ENCODE data around the gene GGCT. TPM values are rescaled to one million over a fixed set of nuclear protein-coding genes. Genes with fewer than 3 reads are reported as not detected.
"Not testable (repeated sequence)": the region's sequence is repeated elsewhere in the genome, so short reads cannot be mapped to it uniquely, and the experiment has no call there.

Gene GGCT
- total and polyA plus RNA-seq, 3 donors from 2014 or later = 14.7 to 21.8 (median 17.8) TPM

DNA sequence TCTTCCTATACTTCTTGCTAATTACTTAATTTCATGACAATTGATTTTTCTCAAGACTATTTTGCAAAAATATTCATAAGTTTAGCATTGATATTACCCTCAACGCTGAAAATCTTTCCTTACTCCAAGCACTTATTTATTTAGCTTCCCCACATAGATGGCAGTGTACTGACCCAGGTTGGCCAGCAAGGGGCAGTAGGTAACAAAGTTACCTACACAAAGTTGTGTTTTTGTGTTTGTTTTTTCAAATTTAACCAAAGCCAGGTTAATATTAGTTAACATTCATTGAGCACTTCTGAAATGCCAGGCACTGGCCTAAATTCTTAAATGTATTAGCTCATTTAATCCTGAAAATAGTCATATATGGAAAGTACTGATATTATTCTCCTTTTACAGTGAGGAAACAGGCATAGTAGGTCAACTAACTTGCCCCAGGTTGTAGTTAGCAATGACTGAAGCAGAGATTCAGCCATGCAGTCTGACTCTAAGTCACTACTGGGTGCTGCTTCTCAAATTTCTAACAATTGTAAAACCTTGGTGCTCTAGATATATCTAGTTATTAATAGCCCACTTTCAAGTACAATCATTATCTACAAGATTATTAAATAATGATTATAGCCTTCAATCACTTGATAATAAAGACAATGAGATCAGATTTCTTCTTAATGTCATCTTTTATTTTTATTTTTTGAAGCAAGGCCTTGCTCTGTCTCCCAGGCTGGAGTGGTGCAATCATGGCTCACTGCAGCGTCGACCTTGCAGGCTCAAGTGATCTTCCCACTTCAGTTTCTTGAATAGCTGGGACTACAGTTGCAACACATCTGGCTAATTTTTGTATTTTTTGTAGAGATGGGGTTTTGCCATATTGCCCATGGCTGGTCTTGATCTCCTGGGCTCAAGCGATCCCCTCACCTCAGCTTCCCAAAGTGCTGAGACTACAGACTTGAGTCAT is 5.8 kb upstream of the GGCT start:
- Histone ChIP-seq H3K4me3 (no peak overlapping the region), H3K4me1 (peaks cover 3% of the 10 kb centered on the region), H3K36me3 (ENCODE audit: low read depth, missing control alignments) (no peaks in the 10 kb centered on the region), H3K27me3 (no peaks in the 10 kb centered on the region), H3K9me3 (no peaks in the 10 kb centered on the region), H3K27ac (no peak overlapping the region)
- 69 to 78% methylated on average over 4 of the region's 4 CpGs for WGBS, 2 donors
- DNase-seq = no peak
- no peak for TF ChIP-seq POLR2A (IDR thresholded peaks at IDR 0.05)
- TF ChIP-seq, protein P1, sequence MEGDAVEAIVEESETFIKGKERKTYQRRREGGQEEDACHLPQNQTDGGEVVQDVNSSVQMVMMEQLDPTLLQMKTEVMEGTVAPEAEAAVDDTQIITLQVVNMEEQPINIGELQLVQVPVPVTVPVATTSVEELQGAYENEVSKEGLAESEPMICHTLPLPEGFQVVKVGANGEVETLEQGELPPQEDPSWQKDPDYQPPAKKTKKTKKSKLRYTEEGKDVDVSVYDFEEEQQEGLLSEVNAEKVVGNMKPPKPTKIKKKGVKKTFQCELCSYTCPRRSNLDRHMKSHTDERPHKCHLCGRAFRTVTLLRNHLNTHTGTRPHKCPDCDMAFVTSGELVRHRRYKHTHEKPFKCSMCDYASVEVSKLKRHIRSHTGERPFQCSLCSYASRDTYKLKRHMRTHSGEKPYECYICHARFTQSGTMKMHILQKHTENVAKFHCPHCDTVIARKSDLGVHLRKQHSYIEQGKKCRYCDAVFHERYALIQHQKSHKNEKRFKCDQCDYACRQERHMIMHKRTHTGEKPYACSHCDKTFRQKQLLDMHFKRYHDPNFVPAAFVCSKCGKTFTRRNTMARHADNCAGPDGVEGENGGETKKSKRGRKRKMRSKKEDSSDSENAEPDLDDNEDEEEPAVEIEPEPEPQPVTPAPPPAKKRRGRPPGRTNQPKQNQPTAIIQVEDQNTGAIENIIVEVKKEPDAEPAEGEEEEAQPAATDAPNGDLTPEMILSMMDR (IDR thresholded peaks at IDR 0.05) = peak; percentile 54 to 85 (median 84)
- intact Hi-C loops (cut with DNase I; ENCODE audit: low total_unique reads) = no loop called here

DNA sequence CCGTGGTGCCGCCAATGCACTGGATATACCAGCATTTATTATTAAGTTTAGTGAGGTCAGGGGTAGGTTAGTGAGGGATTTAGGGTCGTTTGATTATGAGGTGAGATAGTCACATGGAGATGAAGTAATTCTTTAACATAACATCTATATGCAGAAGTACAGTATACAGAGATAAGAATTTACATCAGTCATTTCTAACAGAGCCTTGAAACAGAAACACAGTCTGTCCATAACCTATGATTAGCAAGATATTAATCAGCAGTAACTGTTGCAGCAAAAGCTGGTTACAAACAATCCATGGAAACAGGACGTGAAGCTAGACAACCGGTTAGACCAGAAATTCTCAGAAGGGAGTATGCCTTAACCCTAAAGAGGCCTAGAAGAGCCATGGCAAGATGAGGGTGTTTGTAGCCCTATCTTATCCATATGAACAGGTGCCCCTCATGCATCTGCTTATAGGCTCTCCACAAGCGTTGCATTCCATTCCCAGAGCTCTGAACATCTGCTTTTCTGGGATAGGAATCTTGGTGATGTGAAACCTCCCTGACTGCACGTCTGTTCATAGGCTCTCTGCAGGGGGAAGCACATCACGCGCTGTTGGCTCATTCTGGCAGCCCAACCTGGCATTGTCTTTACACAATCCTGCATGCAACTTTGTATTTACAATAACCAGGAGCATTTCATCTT is 4.7 kb upstream of the GGCT start:
- H3K36me3 ChIP-seq (ENCODE audit: low read depth, missing control alignments); DNase-seq; H3K4me3 ChIP-seq; intact Hi-C loops (cut with DNase I; ENCODE audit: low total_unique reads); H3K9me3 ChIP-seq; H3K4me1 ChIP-seq; H3K27ac ChIP-seq; H3K27me3 ChIP-seq: not testable (repeated sequence)
- WGBS, 2 donors = 75 to 77% methylated on average over 9 of the region's 9 CpGs

DNA sequence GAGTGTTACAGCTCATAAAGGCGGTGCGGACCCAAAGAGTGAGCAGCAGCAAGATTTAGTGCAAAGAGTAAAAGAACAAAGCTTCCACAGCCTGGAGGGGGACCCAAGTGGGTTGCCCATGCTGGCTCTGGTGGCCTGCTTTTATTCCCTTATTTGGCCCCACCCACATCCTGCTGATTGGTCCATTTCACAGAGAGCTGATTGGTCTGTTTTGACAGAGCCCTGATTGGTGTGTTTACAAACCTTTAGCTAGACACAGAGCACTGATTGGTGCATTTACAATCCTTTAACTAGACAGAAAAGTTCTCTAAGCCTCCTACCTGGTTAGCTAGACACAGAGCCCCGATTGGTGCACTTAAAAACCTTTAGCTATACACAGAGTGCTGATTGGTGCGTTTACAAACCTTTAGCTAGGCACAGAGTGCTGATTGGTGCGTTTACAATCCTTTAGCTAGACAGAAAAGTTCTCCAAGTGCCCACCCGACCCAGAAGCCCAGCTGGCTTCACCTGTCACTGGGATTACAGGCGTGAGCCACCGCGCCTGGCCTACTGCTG is 2.8 kb upstream of the GGCT start:
- intact Hi-C loops (cut with DNase I; ENCODE audit: low total_unique reads); H3K9me3 ChIP-seq: not testable (repeated sequence)

DNA sequence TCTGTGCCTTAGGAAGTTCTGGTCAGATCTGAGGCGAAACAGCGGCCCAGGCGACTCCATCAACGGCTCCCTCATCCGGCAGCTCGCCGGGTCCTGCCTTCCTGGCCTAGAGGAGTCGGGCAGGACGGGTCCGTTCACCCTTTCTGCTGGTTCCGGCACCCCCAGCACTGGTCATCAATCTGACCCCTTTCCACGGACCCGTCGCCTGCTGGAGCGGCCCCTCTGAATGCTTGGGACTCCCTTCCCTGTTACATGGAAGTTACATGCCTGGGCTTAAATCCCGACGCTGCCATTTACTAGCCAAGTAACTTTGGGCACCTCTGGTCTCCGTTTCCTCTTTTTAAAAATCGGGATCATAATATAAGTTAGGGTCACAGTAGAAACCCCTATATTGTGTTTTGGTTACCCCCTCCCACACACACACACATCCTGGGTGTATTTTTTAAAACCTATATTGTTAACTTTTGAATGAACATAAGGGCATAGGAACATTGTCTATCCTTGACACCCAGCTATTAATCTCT is 607 bp upstream of the GGCT start:
- Histone ChIP-seq H3K9me3 (no peaks in the 10 kb centered on the region), H3K4me3 (peak overlapping the region; percentile 74 to 96), H3K36me3 (ENCODE audit: low read depth, missing control alignments) (no peaks in the 10 kb centered on the region), H3K4me1 (peaks cover 7% of the 10 kb centered on the region), H3K27me3 (no peaks in the 10 kb centered on the region), H3K27ac (peak overlapping the region; percentile 94 to 96)
- no peak for DNase-seq
- 6 to 12% methylated on average over 18 to 19 of the region's 19 CpGs for WGBS, 2 donors
- no peak for TF ChIP-seq POLR2A (IDR thresholded peaks at IDR 0.05)
- TF ChIP-seq, protein P1 (IDR thresholded peaks at IDR 0.05) = no peak
- intact Hi-C loops (cut with DNase I; ENCODE audit: low total_unique reads) = no loop called here

More for the DNA sequence above, 2.8 kb upstream of the GGCT start:
- not testable (repeated sequence) for H3K27ac ChIP-seq; DNase-seq; H3K4me1 ChIP-seq; H3K36me3 ChIP-seq (ENCODE audit: low read depth, missing control alignments); H3K4me3 ChIP-seq; H3K27me3 ChIP-seq
- WGBS, 2 donors = 85 to 91% methylated on average over 8 to 9 of the region's 9 CpGs

DNA sequence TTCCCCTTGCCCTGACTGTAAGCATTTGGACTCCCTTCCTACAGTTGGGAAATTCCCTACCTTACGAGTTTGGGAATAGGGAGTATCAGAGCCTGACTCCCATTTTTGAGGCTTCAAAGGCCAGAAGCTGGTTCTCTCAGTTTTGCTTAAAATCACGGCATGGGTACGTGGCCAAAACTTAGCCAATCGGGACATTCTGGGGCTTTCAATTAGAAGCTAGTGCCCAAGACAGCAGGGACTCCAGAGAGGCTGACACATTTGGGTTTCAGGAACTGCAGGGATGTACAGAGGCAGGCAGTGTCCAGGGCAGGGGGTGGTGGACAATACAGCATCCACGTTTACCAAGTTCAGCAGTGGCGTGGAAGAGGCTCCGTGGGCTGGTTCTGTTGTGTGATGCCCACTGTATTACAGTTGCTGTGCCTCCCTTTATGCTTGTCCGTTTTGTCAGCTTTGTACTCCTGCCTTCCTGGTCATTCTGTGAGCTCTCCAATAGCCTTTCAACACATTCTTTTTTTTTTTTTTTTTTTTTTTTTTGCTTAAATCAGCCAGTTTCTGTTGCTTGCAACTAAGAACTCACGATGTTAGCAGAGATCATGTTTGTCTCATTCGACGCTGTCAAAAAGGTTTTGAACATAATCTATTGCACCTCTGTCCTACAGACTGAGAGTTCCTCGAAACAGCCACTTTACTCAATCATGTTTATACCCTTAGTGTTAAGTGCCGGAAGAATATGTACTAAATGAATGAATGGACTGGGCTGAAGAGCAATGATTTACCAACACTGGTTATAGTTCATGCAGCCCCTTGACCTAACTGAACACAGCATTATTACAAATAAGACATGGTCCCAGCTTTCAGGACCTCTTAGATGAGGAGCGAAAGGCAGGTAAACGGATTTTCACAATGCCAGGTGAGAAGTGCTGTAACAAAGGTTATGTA is 1.1 kb downstream of the GGCT start:
- WGBS, 2 donors = 32 to 40% methylated on average over 15 of the region's 15 CpGs
- no peak for DNase-seq
- intact Hi-C loops (cut with DNase I; ENCODE audit: low total_unique reads) = no loop called here
- no peaks in the 10 kb centered on the region for H3K9me3 ChIP-seq
- no peaks in the 10 kb centered on the region for H3K36me3 ChIP-seq (ENCODE audit: low read depth, missing control alignments)
- peaks cover 7% of the 10 kb centered on the region for H3K4me1 ChIP-seq
- no peak for TF ChIP-seq POLR2A (IDR thresholded peaks at IDR 0.05)
- TF ChIP-seq, protein P1 (IDR thresholded peaks at IDR 0.05) = no peak
- no peak overlapping the region for H3K27ac ChIP-seq
- peak overlapping the region; percentile 74 to 96 for H3K4me3 ChIP-seq
- no peaks in the 10 kb centered on the region for H3K27me3 ChIP-seq

Data from testis (tissue), 3 donors.